NCI-H82 treated with DMSO at 0.1 percent for 48 hours (cell line): Measurements from ENCODE around the gene TRAF3IP1.

Experiments
- DNase-seq: peaks from one replicate; lab custom pipeline; 2025; ENCODE audit not compliant: unreplicated experiment; lab: John Stamatoyannopoulos, UW

TRAF3IP1 gene

GRCh38 chr2:238287737-238288649 lies 32.3 kb upstream of the TRAF3IP1 start, which contains the start of gene PER2:
Gene PER2 (minus strand): TSS chr2:238288610. CDS start chr2:238277936, 10,674 bp downstream.
- DNase-seq = no peak

GRCh38 chr2:238288650-238289573 lies 31.4 kb upstream of the TRAF3IP1 start:
- peak; percentile 94 for DNase-seq

GRCh38 chr2:238289574-238289973 lies 30.7 kb upstream of the TRAF3IP1 start:
- no peak for DNase-seq

GRCh38 chr2:238290091-238290509 lies 30.2 kb upstream of the TRAF3IP1 start:
- no peak for DNase-seq

- no peak for DNase-seq
Measured at GRCh38 chr2:238290715-238291549, 29.4 kb upstream of the TRAF3IP1 start.

GRCh38 chr2:238291550-238292281 lies 28.6 kb upstream of the TRAF3IP1 start:
- no peak for DNase-seq

GRCh38 chr2:238294046-238294392 lies 26.3 kb upstream of the TRAF3IP1 start:
- DNase-seq = no peak

GRCh38 chr2:238294393-238295143 lies 25.8 kb upstream of the TRAF3IP1 start:
- DNase-seq = no peak

GRCh38 chr2:238295144-238296112 lies 24.9 kb upstream of the TRAF3IP1 start:
- DNase-seq = no peak

- no peak for DNase-seq
Measured at GRCh38 chr2:238296638-238297457, 23.5 kb upstream of the TRAF3IP1 start.

- DNase-seq = no peak
Measured at GRCh38 chr2:238299803-238300202, 20.5 kb upstream of the TRAF3IP1 start.

- DNase-seq = no peak
Measured at GRCh38 chr2:238302087-238302486, 18.2 kb upstream of the TRAF3IP1 start.

- no peak for DNase-seq
Measured at GRCh38 chr2:238302751-238303150, 17.6 kb upstream of the TRAF3IP1 start.

- DNase-seq = no peak
Measured at GRCh38 chr2:238304116-238304515, 16.2 kb upstream of the TRAF3IP1 start.

- no peak for DNase-seq
Measured at GRCh38 chr2:238305092-238305862, 15.0 kb upstream of the TRAF3IP1 start.

- DNase-seq = no peak
Measured at GRCh38 chr2:238305965-238306671, 14.2 kb upstream of the TRAF3IP1 start.
